ENCODE measurements around the gene PLPP1.
"Not testable (repeated sequence)": the region's sequence is repeated elsewhere in the genome, so short reads cannot be mapped to it uniquely, and the experiment has no call there.

The PLPP1 gene

GRCh38 chr5:55505711-55506110, 29.1 kb downstream of the PLPP1 start:
- DNase-seq (ENCODE audit: low read depth in 2 of 2): not testable (repeated sequence)

GRCh38 chr5:55503917-55504316, 30.8 kb downstream of the PLPP1 start:
- DNase-seq (ENCODE audit: low read depth in 2 of 2): not testable (repeated sequence)

GRCh38 chr5:55502759-55503158, 32.0 kb downstream of the PLPP1 start:
- DNase-seq (ENCODE audit: low read depth in 2 of 2): no peak

- DNase-seq (ENCODE audit: low read depth in 2 of 2): no peak
These were observed 36.3 kb downstream of the PLPP1 start for GRCh38 chr5:55498457-55498856.

GRCh38 chr5:55497712-55498111, 37.1 kb downstream of the PLPP1 start:
- DNase-seq (ENCODE audit: low read depth in 2 of 2): no peak

- no peak for DNase-seq (ENCODE audit: low read depth in 2 of 2)
These were observed 39.5 kb downstream of the PLPP1 start for GRCh38 chr5:55495216-55495615.

- DNase-seq (ENCODE audit: low read depth in 2 of 2): no peak
These were observed 42.3 kb downstream of the PLPP1 start for GRCh38 chr5:55492449-55492848.

- DNase-seq (ENCODE audit: low read depth in 2 of 2): no peak
These were observed 49.7 kb downstream of the PLPP1 start for GRCh38 chr5:55485073-55485472.

- no peak for DNase-seq (ENCODE audit: low read depth in 2 of 2)
These were observed 50.2 kb downstream of the PLPP1 start for GRCh38 chr5:55484531-55484930.

- no peak for DNase-seq (ENCODE audit: low read depth in 2 of 2)
These were observed 50.9 kb downstream of the PLPP1 start for GRCh38 chr5:55483885-55484284.

GRCh38 chr5:55481293-55481855, 53.4 kb downstream of the PLPP1 start:
- no peak for DNase-seq (ENCODE audit: low read depth in 2 of 2)

- no peak for DNase-seq (ENCODE audit: low read depth in 2 of 2)
These were observed 54.0 kb downstream of the PLPP1 start for GRCh38 chr5:55480781-55481180.

- no peak for DNase-seq (ENCODE audit: low read depth in 2 of 2)
These were observed 62.1 kb downstream of the PLPP1 start for GRCh38 chr5:55472642-55473041.

- DNase-seq (ENCODE audit: low read depth in 2 of 2): no peak
These were observed 63.3 kb downstream of the PLPP1 start for GRCh38 chr5:55471468-55471867.

GRCh38 chr5:55470282-55470681, 64.5 kb downstream of the PLPP1 start:
- no peak for DNase-seq (ENCODE audit: low read depth in 2 of 2)

- no peak for DNase-seq (ENCODE audit: low read depth in 2 of 2)
These were observed 64.9 kb downstream of the PLPP1 start for GRCh38 chr5:55469839-55470238.

- no peak for DNase-seq (ENCODE audit: low read depth in 2 of 2)
These were observed 66.8 kb downstream of the PLPP1 start for GRCh38 chr5:55467862-55468551.

- DNase-seq (ENCODE audit: low read depth in 2 of 2): no peak
These were observed 71.2 kb downstream of the PLPP1 start for GRCh38 chr5:55463613-55464012.

GRCh38 chr5:55459572-55459971, 75.2 kb downstream of the PLPP1 start:
- DNase-seq (ENCODE audit: low read depth in 2 of 2): no peak

- DNase-seq (ENCODE audit: low read depth in 2 of 2): no peak
These were observed 78.4 kb downstream of the PLPP1 start for GRCh38 chr5:55456216-55456895.

- DNase-seq (ENCODE audit: low read depth in 2 of 2): no peak
These were observed 80.5 kb downstream of the PLPP1 start for GRCh38 chr5:55454282-55454681.

GRCh38 chr5:55453211-55453610, 81.6 kb downstream of the PLPP1 start:
- no peak for DNase-seq (ENCODE audit: low read depth in 2 of 2)

GRCh38 chr5:55451976-55452375, 82.8 kb downstream of the PLPP1 start:
- DNase-seq (ENCODE audit: low read depth in 2 of 2): no peak
